Gastrocnemius medialis (tissue), 4 donors: ENCODE measurements around the gene PRR12. TPM values are rescaled to one million over a fixed set of nuclear protein-coding genes. Genes with fewer than 3 reads are reported as not detected.

Source experiments
- ATAC-seq, 2 donors: fragments of 150-250 bp; one replicate each; pipeline ENCODE4 v1.9.1; 2016
- DNase-seq, 2 donors: peaks; one replicate each; pipeline ENCODE4 v3.0.0-alpha.2; 2019
- H3K27ac ChIP-seq, 4 donors: fragments of 200-600 bp; sonication (generic); 1 replicate in 1 of 4; 2 replicates in 3 of 4; pipeline ENCODE4 v1.5.1; 2016 to 2018; ENCODE audit warnings: mild to moderate bottlenecking in 2 of 4, moderate library complexity in 1 of 4
- H3K27me3 ChIP-seq, 3 donors: fragments of 200-600 bp; sonication (generic) in 2 of 3; 1 replicate in 1 of 3; 2 replicates in 2 of 3; pipeline versions ENCODE4 v1.5.1 to v1.6.0; 2016 to 2019; ENCODE audit warnings: mild to moderate bottlenecking in 1 of 3, moderate library complexity in 1 of 3
- H3K36me3 ChIP-seq, 2 donors: fragments of 200-600 bp; sonication (generic) in 1 of 2; one replicate each; pipeline ENCODE4 v1.5.1; 2017 to 2018
- H3K4me1 ChIP-seq, 2 donors: fragments of 200-600 bp; sonication (generic) in 1 of 2; one replicate each; pipeline ENCODE4 v1.5.1; 2016 to 2017; ENCODE audit warnings: mild to moderate bottlenecking in 2 of 2
- H3K4me3 ChIP-seq, 4 donors: fragments of 200-600 bp; sonication (generic) in 3 of 4; 1 replicate in 1 of 4; 2 replicates in 3 of 4; pipeline ENCODE4 v1.5.1; 2016 to 2019; ENCODE audit warnings: mild to moderate bottlenecking in 2 of 4
- H3K9me3 ChIP-seq, 3 donors: fragments of 200-600 bp; sonication (generic) in 2 of 3; 1 replicate in 1 of 3; 2 replicates in 2 of 3; pipeline ENCODE4 v1.5.1; 2016 to 2019
- POLR2A ChIP-seq, 2 donors: fragments of 450-650 bp; IDR thresholded peaks; one replicate each; pipeline ENCODE4 v1.6.1; 2017; ENCODE audit warnings: antibody characterized with exemption in 2 of 2, mild to moderate bottlenecking in 2 of 2, moderate library complexity in 2 of 2
- in situ Hi-C, 4 donors: fragments of 200-750 bp; cut with MboI; loops; one replicate each; pipeline versions ENCODE4 v1.15.0 to v1.8.0; 2017; ENCODE audit warnings: low sequenced_read_pairs in 4 of 4
- intact Hi-C: fragments of 100-400 bp; cut with DNase I; formaldehyde crosslinking; loops from one replicate; pipeline ENCODE4 v1.15.1; 2023; ENCODE audit warnings: low total_unique reads
- total RNA-seq, 4 donors: library from RNA; depleted of rRNA; stranded (reverse); fragments of >200 nt; gene quantifications; one replicate each; pipeline versions ENCODE4 v1.1.0 to v1.2.3, GENCODE V29; 2016
- TF ChIP-seq, protein P1 (sequence below), 5 experiments: fragments of 450-650 bp in 3 of 5; fragments of 200-600 bp in 2 of 5; sonication (generic) in 2 of 5; IDR thresholded peaks in 4 of 5; conservative IDR thresholded peaks in 1 of 5; 1 replicate in 4 of 5; 2 replicates in 1 of 5; pipeline ENCODE4 v1.5.1; 2016 to 2019; ENCODE audit warnings: antibody characterized with exemption in 5 of 5, mild to moderate bottlenecking in 3 of 5, moderate library complexity in 3 of 5

The PRR12 gene
- total RNA-seq, 4 donors from 2014 or later: 3.4 to 7.7 (median 3.8) TPM

DNA sequence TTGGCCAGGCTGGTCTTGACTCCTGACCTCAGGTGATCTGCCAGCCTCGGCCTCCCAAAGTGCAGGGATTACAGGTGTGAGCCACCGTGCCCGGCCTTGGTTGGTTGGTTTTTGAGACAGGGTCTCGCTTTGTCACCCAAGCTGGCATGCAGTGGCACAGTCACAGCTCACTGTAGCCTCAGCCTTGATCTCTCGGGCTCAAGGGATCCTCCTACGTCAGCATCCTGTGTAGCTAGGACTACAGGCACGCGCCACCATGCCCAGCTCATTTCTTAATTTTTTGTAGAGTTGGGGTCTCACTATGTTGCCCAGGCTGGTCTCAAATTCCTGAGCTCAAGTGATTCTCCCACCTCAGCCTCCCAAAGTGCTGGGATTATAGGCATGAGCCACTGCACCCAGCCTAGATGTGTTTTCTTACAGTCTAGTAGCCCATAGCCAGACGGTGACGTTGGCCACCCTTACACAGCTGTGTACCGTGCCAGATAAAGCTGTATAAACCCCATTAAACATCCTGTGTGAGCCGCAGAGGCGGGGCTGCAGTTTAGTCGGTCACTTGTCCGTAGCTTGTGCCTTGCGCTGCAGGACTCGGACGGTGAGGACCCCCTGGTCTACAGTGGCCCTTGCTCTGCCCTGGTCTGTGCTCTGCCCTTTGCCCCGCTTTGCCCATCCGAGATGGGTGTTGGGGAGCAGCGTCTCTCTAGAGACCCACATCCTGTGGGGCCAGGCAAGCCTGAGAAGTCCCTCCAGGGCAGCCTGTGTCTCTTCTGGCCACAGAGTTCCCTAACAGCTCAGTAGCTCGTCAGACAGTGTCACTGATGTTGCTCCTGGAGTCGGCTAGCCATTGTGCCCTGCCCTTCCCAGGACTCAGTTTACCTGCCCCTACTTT, 64.8 kb downstream of the PRR12 start:
- no peaks in the 10 kb centered on the region for H3K4me1 ChIP-seq
- DNase-seq (no peak), ATAC-seq (no peak)
- no peak overlapping the region for H3K27ac ChIP-seq
- H3K9me3 ChIP-seq: no peaks in the 10 kb centered on the region
- no peaks in the 10 kb centered on the region for H3K27me3 ChIP-seq
- TF ChIP-seq, protein P1, sequence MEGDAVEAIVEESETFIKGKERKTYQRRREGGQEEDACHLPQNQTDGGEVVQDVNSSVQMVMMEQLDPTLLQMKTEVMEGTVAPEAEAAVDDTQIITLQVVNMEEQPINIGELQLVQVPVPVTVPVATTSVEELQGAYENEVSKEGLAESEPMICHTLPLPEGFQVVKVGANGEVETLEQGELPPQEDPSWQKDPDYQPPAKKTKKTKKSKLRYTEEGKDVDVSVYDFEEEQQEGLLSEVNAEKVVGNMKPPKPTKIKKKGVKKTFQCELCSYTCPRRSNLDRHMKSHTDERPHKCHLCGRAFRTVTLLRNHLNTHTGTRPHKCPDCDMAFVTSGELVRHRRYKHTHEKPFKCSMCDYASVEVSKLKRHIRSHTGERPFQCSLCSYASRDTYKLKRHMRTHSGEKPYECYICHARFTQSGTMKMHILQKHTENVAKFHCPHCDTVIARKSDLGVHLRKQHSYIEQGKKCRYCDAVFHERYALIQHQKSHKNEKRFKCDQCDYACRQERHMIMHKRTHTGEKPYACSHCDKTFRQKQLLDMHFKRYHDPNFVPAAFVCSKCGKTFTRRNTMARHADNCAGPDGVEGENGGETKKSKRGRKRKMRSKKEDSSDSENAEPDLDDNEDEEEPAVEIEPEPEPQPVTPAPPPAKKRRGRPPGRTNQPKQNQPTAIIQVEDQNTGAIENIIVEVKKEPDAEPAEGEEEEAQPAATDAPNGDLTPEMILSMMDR (IDR thresholded peaks at IDR 0.05 in 4 of 5, conservative IDR thresholded peaks at IDR 0.05 in 1 of 5): no peak
- TF ChIP-seq POLR2A (IDR thresholded peaks at IDR 0.05): no peak
- in situ Hi-C loops: no loop called here
- intact Hi-C loops: no loop called here
- H3K36me3 ChIP-seq: peaks cover 0 to 89% of the 10 kb centered on the region in 2 donors
- no peak overlapping the region for H3K4me3 ChIP-seq

DNA sequence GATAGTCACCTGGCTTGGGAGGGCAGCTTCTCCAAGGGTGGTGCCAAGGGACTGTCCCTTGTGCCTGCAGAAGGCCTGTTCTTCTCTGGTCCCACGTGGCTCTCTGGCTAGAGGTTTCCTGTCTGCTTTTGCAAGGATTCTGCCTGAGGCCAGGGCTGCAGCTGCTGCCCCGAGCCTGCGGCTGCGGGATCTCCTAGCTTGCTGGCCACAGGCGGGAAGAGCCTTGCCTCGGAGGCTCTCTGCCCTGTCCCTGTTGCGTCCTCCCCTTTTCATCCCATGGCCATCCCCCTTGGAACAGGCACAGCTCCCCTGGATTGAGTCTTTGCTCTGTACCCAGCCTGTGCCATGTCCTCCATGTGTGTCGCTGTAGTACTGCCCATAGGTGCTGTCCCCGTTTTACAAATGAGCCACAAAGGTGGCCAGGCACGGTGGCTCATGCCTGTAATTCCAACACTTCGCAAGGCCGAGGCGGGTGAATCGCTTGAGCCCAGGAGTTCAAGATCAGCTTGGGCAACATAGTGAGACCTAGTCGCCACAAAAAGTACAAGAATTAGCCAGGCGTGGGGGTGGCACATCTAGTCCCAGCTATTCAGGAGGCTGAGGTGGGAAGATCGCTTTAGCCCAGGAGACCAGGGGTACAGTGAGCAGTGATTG, 65.6 kb downstream of the PRR12 start:
- H3K4me1 ChIP-seq: no peaks in the 10 kb centered on the region
- intact Hi-C loops: no loop called here
- in situ Hi-C loops: no loop called here
- no peak overlapping the region for H3K27ac ChIP-seq
- TF ChIP-seq POLR2A (IDR thresholded peaks at IDR 0.05): no peak
- TF ChIP-seq, protein P1 (IDR thresholded peaks at IDR 0.05 in 4 of 5, conservative IDR thresholded peaks at IDR 0.05 in 1 of 5): no peak
- H3K4me3 ChIP-seq: no peak overlapping the region
- H3K9me3 ChIP-seq: no peaks in the 10 kb centered on the region
- ATAC-seq (no peak), DNase-seq (no peak)
- H3K36me3 ChIP-seq: peaks cover 0 to 90% of the 10 kb centered on the region in 2 donors
- H3K27me3 ChIP-seq: no peaks in the 10 kb centered on the region

DNA sequence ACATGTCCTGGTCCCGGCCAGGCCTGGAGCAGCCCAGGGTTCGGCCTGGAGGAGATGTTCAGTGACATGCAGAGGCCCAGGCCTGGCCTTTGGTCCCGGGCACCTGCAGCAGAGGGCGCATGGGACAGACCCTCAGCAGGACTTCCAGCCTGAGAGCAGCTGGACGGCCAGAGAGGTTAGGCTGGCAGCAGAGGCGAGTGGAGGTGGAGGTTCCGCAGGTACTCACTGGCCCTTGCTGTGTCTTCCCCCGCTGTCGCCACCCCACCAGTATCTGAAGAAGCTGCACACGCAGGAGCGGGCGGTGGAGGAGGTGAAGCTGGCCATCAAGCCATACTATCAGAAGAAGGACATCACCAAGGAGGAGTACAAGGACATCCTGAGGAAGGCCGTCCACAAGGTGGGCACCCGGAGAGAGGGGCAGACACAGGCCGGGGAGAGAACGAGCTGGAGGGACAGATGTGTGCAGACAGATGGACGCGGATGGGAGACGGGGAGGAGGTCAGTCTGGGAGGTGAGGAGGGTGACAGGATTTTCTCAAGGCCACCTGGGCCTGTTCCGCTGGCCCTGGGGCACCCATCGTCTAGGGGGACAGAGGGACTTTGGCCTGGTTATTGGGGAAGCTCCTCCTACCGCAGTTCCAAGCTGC, 66.6 kb downstream of the PRR12 start:
- no peak overlapping the region for H3K4me3 ChIP-seq
- in situ Hi-C loops (no loop called here), intact Hi-C loops (no loop called here)
- no peak for DNase-seq
- TF ChIP-seq POLR2A (IDR thresholded peaks at IDR 0.05): no peak
- TF ChIP-seq, protein P1 (IDR thresholded peaks at IDR 0.05 in 4 of 5, conservative IDR thresholded peaks at IDR 0.05 in 1 of 5): no peak
- no peaks in the 10 kb centered on the region for H3K27me3 ChIP-seq
- H3K4me1 ChIP-seq: no peaks in the 10 kb centered on the region
- no peaks in the 10 kb centered on the region for H3K9me3 ChIP-seq
- H3K27ac ChIP-seq: no peak overlapping the region
- no peak for ATAC-seq
- peaks cover 0 to 95% of the 10 kb centered on the region in 2 donors for H3K36me3 ChIP-seq

DNA sequence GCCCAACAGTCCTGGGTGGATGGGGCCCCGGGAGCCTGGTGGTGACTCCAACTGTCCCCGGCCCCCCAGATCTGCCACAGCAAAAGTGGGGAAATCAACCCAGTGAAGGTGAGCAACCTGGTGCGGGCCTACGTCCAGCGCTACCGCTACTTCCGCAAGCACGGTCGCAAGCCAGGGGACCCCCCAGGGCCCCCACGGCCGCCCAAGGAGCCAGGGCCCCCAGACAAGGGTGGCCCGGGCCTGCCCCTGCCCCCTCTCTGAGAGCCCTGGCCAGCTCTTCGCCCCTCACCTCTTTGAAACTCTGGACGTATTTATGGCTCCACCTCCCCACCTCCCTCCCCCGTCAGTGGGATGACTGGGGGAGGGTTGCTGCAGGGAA, 67.1 kb downstream of the PRR12 start:
- Histone ChIP-seq H3K36me3 (peaks cover 0 to 92% of the 10 kb centered on the region in 2 donors), H3K27me3 (no peaks in the 10 kb centered on the region), H3K9me3 (no peaks in the 10 kb centered on the region), H3K27ac (no peak overlapping the region), H3K4me3 (no peak overlapping the region), H3K4me1 (no peaks in the 10 kb centered on the region)
- TF ChIP-seq, protein P1 (IDR thresholded peaks at IDR 0.05 in 4 of 5, conservative IDR thresholded peaks at IDR 0.05 in 1 of 5): no peak
- TF ChIP-seq POLR2A (IDR thresholded peaks at IDR 0.05): no peak
- no peak for DNase-seq
- intact Hi-C loops: no loop called here
- no peak for ATAC-seq
- in situ Hi-C loops: no loop called here
